Gastrocnemius medialis (tissue), 4 donors: ENCODE data around the gene NFRKB. TPM values are rescaled to one million over a fixed set of nuclear protein-coding genes. Genes with fewer than 3 reads are reported as not detected.

Experiments used
- ATAC-seq, 2 donors: fragments of 150-250 bp; one replicate each; pipeline ENCODE4 v1.9.1; 2016
- DNase-seq, 2 donors: peaks; one replicate each; pipeline ENCODE4 v3.0.0-alpha.2; 2019
- H3K27ac ChIP-seq, 4 donors: fragments of 200-600 bp; sonication (generic); 1 replicate in 1 of 4; 2 replicates in 3 of 4; pipeline ENCODE4 v1.5.1; 2016 to 2018; ENCODE audit warnings: mild to moderate bottlenecking in 2 of 4, moderate library complexity in 1 of 4
- H3K27me3 ChIP-seq, 3 donors: fragments of 200-600 bp; sonication (generic) in 2 of 3; 1 replicate in 1 of 3; 2 replicates in 2 of 3; pipeline versions ENCODE4 v1.5.1 to v1.6.0; 2016 to 2019; ENCODE audit warnings: mild to moderate bottlenecking in 1 of 3, moderate library complexity in 1 of 3
- H3K36me3 ChIP-seq, 2 donors: fragments of 200-600 bp; sonication (generic) in 1 of 2; one replicate each; pipeline ENCODE4 v1.5.1; 2017 to 2018
- H3K4me1 ChIP-seq, 2 donors: fragments of 200-600 bp; sonication (generic) in 1 of 2; one replicate each; pipeline ENCODE4 v1.5.1; 2016 to 2017; ENCODE audit warnings: mild to moderate bottlenecking in 2 of 2
- H3K4me3 ChIP-seq, 4 donors: fragments of 200-600 bp; sonication (generic) in 3 of 4; 1 replicate in 1 of 4; 2 replicates in 3 of 4; pipeline ENCODE4 v1.5.1; 2016 to 2019; ENCODE audit warnings: mild to moderate bottlenecking in 2 of 4
- H3K9me3 ChIP-seq, 3 donors: fragments of 200-600 bp; sonication (generic) in 2 of 3; 1 replicate in 1 of 3; 2 replicates in 2 of 3; pipeline ENCODE4 v1.5.1; 2016 to 2019
- POLR2A ChIP-seq, 2 donors: fragments of 450-650 bp; IDR thresholded peaks; one replicate each; pipeline ENCODE4 v1.6.1; 2017; ENCODE audit warnings: antibody characterized with exemption in 2 of 2, mild to moderate bottlenecking in 2 of 2, moderate library complexity in 2 of 2
- in situ Hi-C, 4 donors: fragments of 200-750 bp; cut with MboI; loops; one replicate each; pipeline versions ENCODE4 v1.15.0 to v1.8.0; 2017; ENCODE audit warnings: low sequenced_read_pairs in 4 of 4
- intact Hi-C: fragments of 100-400 bp; cut with DNase I; formaldehyde crosslinking; loops from one replicate; pipeline ENCODE4 v1.15.1; 2023; ENCODE audit warnings: low total_unique reads
- total RNA-seq, 4 donors: library from RNA; depleted of rRNA; stranded (reverse); fragments of >200 nt; gene quantifications; one replicate each; pipeline versions ENCODE4 v1.1.0 to v1.2.3, GENCODE V29; 2016
- TF ChIP-seq, protein P1 (sequence below), 5 experiments: fragments of 450-650 bp in 3 of 5; fragments of 200-600 bp in 2 of 5; sonication (generic) in 2 of 5; IDR thresholded peaks in 4 of 5; conservative IDR thresholded peaks in 1 of 5; 1 replicate in 4 of 5; 2 replicates in 1 of 5; pipeline ENCODE4 v1.5.1; 2016 to 2019; ENCODE audit warnings: antibody characterized with exemption in 5 of 5, mild to moderate bottlenecking in 3 of 5, moderate library complexity in 3 of 5

Gene NFRKB
- 10 to 100 TPM; 22.5 to 34.3 (median 23.4) TPM for total RNA-seq

- peaks cover 13 to 18% of the 10 kb centered on the region in 2 donors for H3K4me1 ChIP-seq
- peak within 1 kb of the TSS; percentile 85 to 96 (median 92) for H3K27ac ChIP-seq
- ATAC-seq (peak; percentile 91 to 93), DNase-seq (peak; percentile 59 to 73)
- in situ Hi-C loops: loop anchor here (25.0 kb wide), 1 partner anchor 1017 kb away; the partner anchor contains the start of gene SNX19 (in 4 of the 4)
- H3K27me3 ChIP-seq: no peaks in the 10 kb centered on the region
- TF ChIP-seq, protein P1, sequence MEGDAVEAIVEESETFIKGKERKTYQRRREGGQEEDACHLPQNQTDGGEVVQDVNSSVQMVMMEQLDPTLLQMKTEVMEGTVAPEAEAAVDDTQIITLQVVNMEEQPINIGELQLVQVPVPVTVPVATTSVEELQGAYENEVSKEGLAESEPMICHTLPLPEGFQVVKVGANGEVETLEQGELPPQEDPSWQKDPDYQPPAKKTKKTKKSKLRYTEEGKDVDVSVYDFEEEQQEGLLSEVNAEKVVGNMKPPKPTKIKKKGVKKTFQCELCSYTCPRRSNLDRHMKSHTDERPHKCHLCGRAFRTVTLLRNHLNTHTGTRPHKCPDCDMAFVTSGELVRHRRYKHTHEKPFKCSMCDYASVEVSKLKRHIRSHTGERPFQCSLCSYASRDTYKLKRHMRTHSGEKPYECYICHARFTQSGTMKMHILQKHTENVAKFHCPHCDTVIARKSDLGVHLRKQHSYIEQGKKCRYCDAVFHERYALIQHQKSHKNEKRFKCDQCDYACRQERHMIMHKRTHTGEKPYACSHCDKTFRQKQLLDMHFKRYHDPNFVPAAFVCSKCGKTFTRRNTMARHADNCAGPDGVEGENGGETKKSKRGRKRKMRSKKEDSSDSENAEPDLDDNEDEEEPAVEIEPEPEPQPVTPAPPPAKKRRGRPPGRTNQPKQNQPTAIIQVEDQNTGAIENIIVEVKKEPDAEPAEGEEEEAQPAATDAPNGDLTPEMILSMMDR (IDR thresholded peaks at IDR 0.05 in 4 of 5, conservative IDR thresholded peaks at IDR 0.05 in 1 of 5): no peak
- peak; percentile 53 to 57 for TF ChIP-seq POLR2A (IDR thresholded peaks at IDR 0.05)
- intact Hi-C loops: loop anchor here (2.0 to 5.0 kb wide), 4 partner anchors 107 to 1021 kb away; partner anchors contain the start of genes APLP2, PRDM10 and SNX19
- H3K36me3 ChIP-seq: peaks cover 0 to 21% of the 10 kb centered on the region in 2 donors
- H3K9me3 ChIP-seq: no peaks in the 10 kb centered on the region
- peak within 1 kb of the TSS; percentile 76 to 100 (median 96) for H3K4me3 ChIP-seq
Observed at GRCh38 chr11:129895126-129896041, at the start of gene NFRKB. NFRKB (minus strand) TSS chr11:129895578; CDS start chr11:129892849, 2,729 bp downstream.

DNA sequence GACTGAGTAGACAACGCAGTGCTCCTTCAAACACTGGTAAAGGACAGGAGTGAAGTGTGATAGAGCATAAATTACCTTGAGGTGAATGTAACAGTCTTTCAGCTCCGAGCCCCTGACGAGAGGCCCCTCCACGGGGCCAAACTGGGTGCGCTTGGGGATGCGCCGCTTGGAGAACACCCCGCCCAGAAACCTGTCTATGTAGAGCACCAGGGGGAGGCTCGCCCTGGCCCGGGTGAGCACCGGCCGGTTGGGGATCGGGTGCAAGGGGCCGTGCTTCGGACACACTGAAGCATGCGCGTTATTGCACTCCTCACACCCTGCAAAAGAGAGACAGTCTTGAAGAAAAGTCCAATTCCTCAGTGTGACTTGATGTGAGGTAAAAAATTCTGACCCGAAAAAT, 49.3 kb upstream of the NFRKB start:
- in situ Hi-C loops (no loop called here), intact Hi-C loops (no loop called here)
- H3K4me1 ChIP-seq: no peaks in the 10 kb centered on the region
- DNase-seq (no peak), ATAC-seq (no peak)
- H3K36me3 ChIP-seq: peaks cover 0 to 43% of the 10 kb centered on the region in 2 donors
- H3K27me3 ChIP-seq: no peaks in the 10 kb centered on the region
- H3K4me3 ChIP-seq: no peak overlapping the region
- H3K27ac ChIP-seq: no peak overlapping the region
- no peak for TF ChIP-seq POLR2A (IDR thresholded peaks at IDR 0.05)
- H3K9me3 ChIP-seq: no peaks in the 10 kb centered on the region

GRCh38 chr11:129943036-129943435, 47.7 kb upstream of the NFRKB start:
- in situ Hi-C loops: no loop called here
- no peaks in the 10 kb centered on the region for H3K27me3 ChIP-seq
- intact Hi-C loops: no loop called here
- no peak overlapping the region for H3K27ac ChIP-seq
- DNase-seq (no peak), ATAC-seq (no peak)
- TF ChIP-seq, protein P1 (IDR thresholded peaks at IDR 0.05 in 4 of 5, conservative IDR thresholded peaks at IDR 0.05 in 1 of 5): no peak
- no peak for TF ChIP-seq POLR2A (IDR thresholded peaks at IDR 0.05)
- peaks cover 0 to 43% of the 10 kb centered on the region in 2 donors for H3K36me3 ChIP-seq
- H3K4me3 ChIP-seq: no peak overlapping the region
- H3K4me1 ChIP-seq: no peaks in the 10 kb centered on the region
- H3K9me3 ChIP-seq: no peaks in the 10 kb centered on the region

DNA sequence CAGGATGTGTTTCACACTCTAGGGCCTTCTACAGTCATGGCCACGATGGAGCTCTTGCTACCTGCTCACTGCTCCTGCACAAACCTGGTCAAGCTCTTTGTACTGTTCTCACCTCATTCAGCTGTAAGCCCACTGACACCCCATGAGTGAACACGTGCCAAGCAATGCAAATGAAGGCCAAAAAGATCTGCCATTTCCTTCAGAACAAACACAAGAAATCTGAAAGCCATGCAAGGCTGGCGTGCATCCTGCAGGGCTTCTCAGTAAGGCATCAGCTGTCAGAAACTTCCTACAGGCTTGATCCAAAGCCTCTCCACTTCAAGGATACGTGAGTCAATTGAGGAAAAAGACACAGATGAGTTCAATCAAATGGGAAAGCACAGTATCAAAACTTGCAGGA, 44.1 kb upstream of the NFRKB start:
- Histone ChIP-seq H3K4me3 (no peak overlapping the region), H3K27ac (no peak overlapping the region), H3K27me3 (no peaks in the 10 kb centered on the region), H3K4me1 (no peaks in the 10 kb centered on the region), H3K9me3 (no peaks in the 10 kb centered on the region), H3K36me3 (peaks cover 0 to 35% of the 10 kb centered on the region in 2 donors)
- no peak for TF ChIP-seq POLR2A (IDR thresholded peaks at IDR 0.05)
- TF ChIP-seq, protein P1 (IDR thresholded peaks at IDR 0.05 in 4 of 5, conservative IDR thresholded peaks at IDR 0.05 in 1 of 5): no peak
- ATAC-seq (no peak), DNase-seq (no peak)
- intact Hi-C loops: no loop called here
- in situ Hi-C loops: no loop called here

- peaks cover 0 to 33% of the 10 kb centered on the region in 2 donors for H3K36me3 ChIP-seq
- intact Hi-C loops: no loop called here
Observed at GRCh38 chr11:129938764-129939163, 43.4 kb upstream of the NFRKB start.

More at GRCh38 chr11:129938764-129939163, 43.4 kb upstream of the NFRKB start:
- TF ChIP-seq, protein P1 (IDR thresholded peaks at IDR 0.05 in 4 of 5, conservative IDR thresholded peaks at IDR 0.05 in 1 of 5): no peak
- TF ChIP-seq POLR2A (IDR thresholded peaks at IDR 0.05): no peak
- H3K4me1 ChIP-seq: no peaks in the 10 kb centered on the region
- no peak overlapping the region for H3K27ac ChIP-seq
- ATAC-seq: no peak
- H3K27me3 ChIP-seq: no peaks in the 10 kb centered on the region
- H3K4me3 ChIP-seq: no peak overlapping the region
- no peaks in the 10 kb centered on the region for H3K9me3 ChIP-seq
- in situ Hi-C loops: no loop called here
- no peak for DNase-seq
